HG02938 (cell line): ENCODE results near the gene NTRK2.

Experiments
- ATAC-seq: cut with Tn5 transposase; IDR thresholded peaks from one replicate; pipeline ENCODE4 v1.9.1; 2021; ENCODE audit warnings: mild to moderate bottlenecking, moderate library complexity; ENCODE audit not compliant: unreplicated experiment

Gene NTRK2

DNA sequence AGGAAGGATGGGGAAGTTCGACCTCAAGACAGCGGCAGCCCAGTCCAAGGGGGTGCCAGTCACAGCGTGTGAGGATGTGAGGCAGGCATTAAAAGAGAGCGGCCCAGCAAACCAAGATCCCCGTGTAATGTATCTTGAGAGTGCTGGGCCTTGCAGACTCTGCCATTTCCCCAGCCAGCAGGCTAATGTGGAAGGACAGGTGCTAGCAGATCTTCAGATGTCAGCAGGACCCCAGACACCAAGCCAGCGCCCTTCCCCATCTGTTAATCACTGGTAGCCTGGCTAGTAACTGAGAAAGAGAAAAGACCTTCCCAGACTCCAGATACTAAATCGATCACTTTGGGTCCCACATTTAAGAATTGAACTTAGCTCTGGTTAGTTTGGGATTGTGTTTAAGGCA is 62.2 kb downstream of the NTRK2 start:
- ATAC-seq, result no peak

DNA sequence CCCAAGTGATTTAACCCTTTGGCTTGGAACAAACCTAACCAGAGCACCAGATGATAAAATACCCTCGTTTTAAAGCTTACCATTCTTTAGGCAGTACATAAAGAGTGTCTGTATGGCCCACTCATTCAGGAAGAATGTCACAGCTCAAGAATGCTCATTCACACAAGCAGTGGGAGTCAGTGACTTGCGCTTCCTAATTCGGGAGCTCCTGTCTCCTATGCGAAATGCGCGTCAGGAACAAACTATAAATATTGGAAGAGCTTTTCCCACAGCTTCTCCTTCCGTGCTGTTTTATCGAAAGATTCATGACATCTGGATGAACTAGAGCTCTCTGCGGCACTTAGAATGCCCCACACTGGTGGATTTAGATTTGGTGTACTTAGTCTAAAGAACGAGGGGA is 66.6 kb downstream of the NTRK2 start:
- no peak for ATAC-seq

- ATAC-seq, result no peak
Observed at GRCh38 chr9:84736536-84736935, 67.0 kb downstream of the NTRK2 start.

- ATAC-seq, result no peak
Observed at GRCh38 chr9:84738353-84738752, 68.8 kb downstream of the NTRK2 start.

GRCh38 chr9:84742261-84742660 is 72.7 kb downstream of the NTRK2 start:
- no peak for ATAC-seq

- peak; percentile 51 for ATAC-seq
Observed at GRCh38 chr9:84744195-84744594, 74.7 kb downstream of the NTRK2 start.

DNA sequence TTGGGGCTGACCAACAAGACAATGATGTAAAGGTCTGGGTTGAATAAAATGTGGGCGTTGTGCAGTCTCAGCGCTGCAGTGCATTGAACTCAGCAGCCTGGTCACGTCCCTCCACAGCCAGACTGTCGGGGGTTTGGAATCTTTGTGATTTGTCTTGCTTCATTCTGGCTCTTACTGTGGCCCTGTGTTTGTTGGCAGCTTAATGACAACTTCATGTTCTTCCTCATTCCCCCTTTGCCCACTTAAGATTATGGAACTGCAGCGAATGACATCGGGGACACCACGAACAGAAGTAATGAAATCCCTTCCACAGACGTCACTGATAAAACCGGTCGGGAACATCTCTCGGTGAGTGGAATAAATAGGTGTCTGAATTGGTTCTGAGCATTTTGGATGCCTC is 75.2 kb downstream of the NTRK2 start:
- no peak for ATAC-seq

GRCh38 chr9:84748112-84748511 is 78.6 kb downstream of the NTRK2 start:
- ATAC-seq, result peak; percentile 66

GRCh38 chr9:84750152-84750865 is 80.8 kb downstream of the NTRK2 start:
- ATAC-seq, result no peak

GRCh38 chr9:84751921-84752320 is 82.4 kb downstream of the NTRK2 start:
- ATAC-seq, result no peak

DNA sequence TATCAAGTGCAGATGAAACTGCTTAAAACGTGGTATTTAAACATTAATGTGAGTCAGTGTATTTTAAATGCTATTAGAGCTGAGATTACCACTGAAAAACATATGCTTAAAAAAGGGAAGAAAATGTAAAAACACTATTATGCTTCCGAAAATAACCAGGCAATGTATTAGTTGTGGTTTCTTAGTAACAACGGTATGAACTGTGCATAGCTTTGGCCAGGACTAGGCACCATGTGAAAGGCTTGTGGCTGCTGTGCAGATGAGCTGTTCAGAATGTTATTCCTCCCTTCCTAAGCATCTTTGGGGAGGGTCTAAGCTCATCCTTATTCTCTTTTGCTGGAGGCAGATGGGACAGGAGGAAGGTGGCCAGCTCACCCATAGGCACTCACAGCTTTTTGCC is 84.9 kb downstream of the NTRK2 start:
- ATAC-seq, result no peak

GRCh38 chr9:84754881-84755280 is 85.4 kb downstream of the NTRK2 start:
- no peak for ATAC-seq

DNA sequence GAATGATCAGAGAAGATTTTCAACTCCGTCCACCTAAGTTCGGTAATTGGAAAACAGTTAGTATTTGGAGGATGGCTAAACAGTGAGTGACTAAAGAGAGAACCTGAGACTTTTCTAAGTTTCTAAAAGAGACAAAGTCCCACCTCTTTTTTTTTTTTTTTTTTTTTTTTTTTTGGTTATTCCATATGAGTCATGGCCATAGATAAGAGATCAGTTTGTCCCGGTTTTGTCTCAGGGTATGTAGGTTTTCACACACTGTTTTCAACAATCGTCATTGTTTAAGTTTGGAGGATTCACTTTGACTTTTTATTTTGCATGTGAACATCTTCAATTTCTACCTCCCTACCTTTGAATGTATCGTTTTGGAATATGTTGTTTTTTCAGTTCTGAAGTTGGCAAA is 85.9 kb downstream of the NTRK2 start:
- ATAC-seq, result no peak

- no peak for ATAC-seq
Observed at GRCh38 chr9:84756171-84756570, 86.6 kb downstream of the NTRK2 start.

GRCh38 chr9:84756731-84757130 is 87.2 kb downstream of the NTRK2 start:
- no peak for ATAC-seq

- ATAC-seq, result no peak
Observed at GRCh38 chr9:84758817-84759216, 89.3 kb downstream of the NTRK2 start.

GRCh38 chr9:84759300-84759750 is 89.8 kb downstream of the NTRK2 start:
- peak; percentile 58 for ATAC-seq

DNA sequence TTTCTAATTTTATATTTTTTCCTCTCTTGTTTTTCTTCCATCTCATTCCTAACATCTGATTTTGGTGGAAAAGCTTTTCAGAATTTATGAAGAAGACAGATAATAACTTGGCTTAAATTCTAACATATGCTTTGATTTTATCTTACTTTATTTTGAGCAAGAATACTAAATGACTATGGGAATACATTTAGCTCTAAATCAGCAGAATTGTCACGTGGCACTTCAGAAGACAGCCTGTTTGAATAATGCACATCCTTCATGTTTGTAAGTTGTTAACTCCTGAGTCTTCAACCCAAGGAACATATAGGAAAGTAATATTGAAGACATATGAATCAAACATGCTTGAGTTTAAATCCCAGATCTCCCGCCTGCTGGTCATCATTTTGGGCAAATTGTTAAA is 90.3 kb downstream of the NTRK2 start:
- ATAC-seq, result no peak

GRCh38 chr9:84761137-84761808 is 91.7 kb downstream of the NTRK2 start:
- no peak for ATAC-seq

- ATAC-seq, result no peak
Observed at GRCh38 chr9:84772511-84772910, 103.0 kb downstream of the NTRK2 start.

DNA sequence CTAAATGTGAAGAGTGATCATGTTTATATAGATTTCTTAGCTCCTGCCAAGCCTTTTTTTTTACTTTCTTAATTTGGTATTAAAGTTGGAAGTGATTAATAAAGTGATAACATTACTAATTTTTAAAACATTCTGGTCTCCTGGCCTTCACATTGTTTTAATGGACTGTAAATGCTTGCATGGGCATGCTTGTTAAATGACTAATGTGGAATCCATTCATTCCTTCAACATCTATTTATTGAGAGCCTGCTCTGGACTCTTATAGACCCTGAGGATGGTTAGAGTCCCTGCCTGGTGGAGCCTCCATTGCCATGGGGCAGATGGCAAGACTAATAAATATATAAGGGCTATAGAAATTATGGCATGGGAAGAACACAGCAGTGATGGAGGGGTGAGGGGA is 103.5 kb downstream of the NTRK2 start:
- no peak for ATAC-seq

DNA sequence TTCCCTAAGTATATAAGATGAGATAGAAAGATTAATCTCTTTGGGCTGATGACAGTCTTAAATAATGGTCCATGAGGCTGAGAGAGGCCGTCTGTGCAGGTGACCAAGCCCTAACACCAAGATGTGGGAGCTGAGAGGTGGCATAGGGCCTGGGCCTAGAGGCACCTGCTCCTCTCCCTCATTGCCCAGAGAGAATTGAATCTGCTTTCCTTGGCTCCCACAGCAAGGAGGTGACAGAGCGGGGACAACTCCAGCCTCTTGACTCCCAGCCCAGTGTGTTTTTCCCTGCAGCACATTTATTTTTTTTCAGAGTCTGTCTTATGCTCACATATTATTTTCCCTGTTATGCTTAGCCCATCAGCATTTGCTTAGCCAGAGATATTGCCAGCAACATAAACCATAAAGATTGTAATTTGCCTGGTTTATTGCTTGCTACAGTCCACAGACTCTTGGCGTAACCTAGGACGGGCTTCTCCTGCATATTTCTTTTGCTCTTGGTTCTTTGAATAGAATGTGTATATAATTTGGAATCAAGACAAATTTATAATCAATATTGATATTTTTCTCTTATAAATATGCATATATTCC is 105.6 kb downstream of the NTRK2 start:
- ATAC-seq, result no peak
